Hepatocyte (in vitro differentiated cells): ENCODE results near the gene CEP295NL.

Experiments used
- EZH2 ChIP-seq: fragments of 200-600 bp; sonication (generic); IDR thresholded peaks from 2 replicates; pipeline ENCODE4 v1.6.1; 2016; ENCODE audit warnings: antibody characterized with exemption, mild to moderate bottlenecking, borderline replicate concordance
- TF ChIP-seq, protein P1 (sequence below): fragments of 200-600 bp; sonication (generic); IDR thresholded peaks from 2 replicates; pipeline ENCODE4 v1.5.1; 2016; ENCODE audit warnings: antibody characterized with exemption, mild to moderate bottlenecking; ENCODE audit not compliant: poor library complexity

DNA sequence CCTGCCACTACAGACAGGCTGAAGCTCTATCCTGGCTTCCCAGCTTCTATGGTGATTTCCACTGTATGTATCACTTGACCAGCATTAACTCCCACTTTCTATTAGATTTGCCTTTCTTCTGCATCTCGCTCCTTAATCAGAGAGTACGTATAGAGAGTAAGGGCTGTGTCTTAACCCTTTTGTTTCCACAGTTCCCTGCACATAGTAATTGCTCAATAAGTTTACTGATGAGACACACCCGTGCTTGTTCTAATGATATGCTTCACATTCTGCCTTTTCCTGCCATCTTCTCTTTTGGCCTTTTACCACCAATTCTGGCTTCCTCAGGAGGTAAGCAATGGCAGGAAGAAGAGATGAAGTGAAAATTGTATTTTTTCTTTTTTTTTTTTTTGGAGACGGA is 41.8 kb downstream of the CEP295NL start:
- TF ChIP-seq, protein P1, sequence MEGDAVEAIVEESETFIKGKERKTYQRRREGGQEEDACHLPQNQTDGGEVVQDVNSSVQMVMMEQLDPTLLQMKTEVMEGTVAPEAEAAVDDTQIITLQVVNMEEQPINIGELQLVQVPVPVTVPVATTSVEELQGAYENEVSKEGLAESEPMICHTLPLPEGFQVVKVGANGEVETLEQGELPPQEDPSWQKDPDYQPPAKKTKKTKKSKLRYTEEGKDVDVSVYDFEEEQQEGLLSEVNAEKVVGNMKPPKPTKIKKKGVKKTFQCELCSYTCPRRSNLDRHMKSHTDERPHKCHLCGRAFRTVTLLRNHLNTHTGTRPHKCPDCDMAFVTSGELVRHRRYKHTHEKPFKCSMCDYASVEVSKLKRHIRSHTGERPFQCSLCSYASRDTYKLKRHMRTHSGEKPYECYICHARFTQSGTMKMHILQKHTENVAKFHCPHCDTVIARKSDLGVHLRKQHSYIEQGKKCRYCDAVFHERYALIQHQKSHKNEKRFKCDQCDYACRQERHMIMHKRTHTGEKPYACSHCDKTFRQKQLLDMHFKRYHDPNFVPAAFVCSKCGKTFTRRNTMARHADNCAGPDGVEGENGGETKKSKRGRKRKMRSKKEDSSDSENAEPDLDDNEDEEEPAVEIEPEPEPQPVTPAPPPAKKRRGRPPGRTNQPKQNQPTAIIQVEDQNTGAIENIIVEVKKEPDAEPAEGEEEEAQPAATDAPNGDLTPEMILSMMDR, result no peak
- TF ChIP-seq EZH2, result no peak
